ENCODE results near the gene TAL1. TPM values are rescaled to one million over a fixed set of nuclear protein-coding genes. Genes with fewer than 3 reads are reported as not detected.

The TAL1 gene
- total and polyA plus RNA-seq, 2 of the 13 experiments (the other 11 are each of a cell fraction or from before 2014, with no cell fraction given): 0.05 TPM; not detected in 1

DNA sequence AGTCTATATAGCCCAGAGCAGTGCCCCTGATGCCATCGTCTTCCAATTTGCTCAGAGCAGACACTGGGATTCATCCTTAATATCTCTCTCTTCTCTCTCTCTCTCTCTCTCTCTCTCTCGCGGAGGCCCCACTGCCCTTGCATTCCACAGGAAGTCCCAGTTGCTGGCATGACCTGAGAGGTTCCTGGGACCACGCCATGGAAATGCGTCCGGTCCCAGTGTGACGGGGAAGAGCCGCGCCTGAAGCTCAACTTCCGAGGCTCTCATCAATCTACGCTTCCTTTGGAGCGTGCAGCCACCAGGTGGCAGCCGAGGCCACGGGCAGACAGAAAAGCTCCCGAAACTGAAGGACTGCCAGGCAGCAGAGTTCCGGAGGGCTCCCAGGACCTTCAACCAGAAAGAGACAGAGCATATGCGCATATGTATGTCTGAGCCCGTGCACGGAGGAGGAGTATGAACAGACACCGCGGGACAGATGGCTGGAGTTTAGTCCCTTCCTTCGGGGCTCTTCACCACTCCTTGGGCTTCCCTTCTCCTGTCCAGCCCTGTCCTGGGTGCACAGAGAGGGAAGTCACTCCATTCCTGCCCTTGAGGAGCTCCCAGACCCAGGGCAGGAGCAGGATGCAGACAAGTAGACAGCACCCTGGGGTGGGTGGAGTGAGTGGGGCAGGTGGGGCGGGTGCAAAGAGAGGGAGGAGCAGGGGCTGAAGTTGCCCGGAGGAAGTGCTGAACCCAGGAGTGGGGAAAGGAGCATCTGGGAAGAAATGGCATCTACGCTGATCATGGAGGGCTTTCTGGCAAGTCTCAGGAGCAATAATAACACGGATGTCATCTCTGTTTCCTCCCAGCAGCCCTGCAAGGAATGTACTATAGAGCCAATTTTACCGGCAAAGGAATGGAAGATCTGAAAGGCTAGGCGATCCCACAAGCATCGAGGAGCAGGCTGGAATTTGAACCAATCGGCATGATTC, 52.7 kb downstream of the TAL1 start (continued):
- TF ChIP-seq, protein P1, sequence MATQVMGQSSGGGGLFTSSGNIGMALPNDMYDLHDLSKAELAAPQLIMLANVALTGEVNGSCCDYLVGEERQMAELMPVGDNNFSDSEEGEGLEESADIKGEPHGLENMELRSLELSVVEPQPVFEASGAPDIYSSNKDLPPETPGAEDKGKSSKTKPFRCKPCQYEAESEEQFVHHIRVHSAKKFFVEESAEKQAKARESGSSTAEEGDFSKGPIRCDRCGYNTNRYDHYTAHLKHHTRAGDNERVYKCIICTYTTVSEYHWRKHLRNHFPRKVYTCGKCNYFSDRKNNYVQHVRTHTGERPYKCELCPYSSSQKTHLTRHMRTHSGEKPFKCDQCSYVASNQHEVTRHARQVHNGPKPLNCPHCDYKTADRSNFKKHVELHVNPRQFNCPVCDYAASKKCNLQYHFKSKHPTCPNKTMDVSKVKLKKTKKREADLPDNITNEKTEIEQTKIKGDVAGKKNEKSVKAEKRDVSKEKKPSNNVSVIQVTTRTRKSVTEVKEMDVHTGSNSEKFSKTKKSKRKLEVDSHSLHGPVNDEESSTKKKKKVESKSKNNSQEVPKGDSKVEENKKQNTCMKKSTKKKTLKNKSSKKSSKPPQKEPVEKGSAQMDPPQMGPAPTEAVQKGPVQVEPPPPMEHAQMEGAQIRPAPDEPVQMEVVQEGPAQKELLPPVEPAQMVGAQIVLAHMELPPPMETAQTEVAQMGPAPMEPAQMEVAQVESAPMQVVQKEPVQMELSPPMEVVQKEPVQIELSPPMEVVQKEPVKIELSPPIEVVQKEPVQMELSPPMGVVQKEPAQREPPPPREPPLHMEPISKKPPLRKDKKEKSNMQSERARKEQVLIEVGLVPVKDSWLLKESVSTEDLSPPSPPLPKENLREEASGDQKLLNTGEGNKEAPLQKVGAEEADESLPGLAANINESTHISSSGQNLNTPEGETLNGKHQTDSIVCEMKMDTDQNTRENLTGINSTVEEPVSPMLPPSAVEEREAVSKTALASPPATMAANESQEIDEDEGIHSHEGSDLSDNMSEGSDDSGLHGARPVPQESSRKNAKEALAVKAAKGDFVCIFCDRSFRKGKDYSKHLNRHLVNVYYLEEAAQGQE (IDR thresholded peaks at IDR 0.05; ENCODE audit: borderline replicate concordance in 1 of 2, low read depth in 1 of 2, low read length in 2 of 2): no peak
- TF ChIP-seq, protein P2, sequence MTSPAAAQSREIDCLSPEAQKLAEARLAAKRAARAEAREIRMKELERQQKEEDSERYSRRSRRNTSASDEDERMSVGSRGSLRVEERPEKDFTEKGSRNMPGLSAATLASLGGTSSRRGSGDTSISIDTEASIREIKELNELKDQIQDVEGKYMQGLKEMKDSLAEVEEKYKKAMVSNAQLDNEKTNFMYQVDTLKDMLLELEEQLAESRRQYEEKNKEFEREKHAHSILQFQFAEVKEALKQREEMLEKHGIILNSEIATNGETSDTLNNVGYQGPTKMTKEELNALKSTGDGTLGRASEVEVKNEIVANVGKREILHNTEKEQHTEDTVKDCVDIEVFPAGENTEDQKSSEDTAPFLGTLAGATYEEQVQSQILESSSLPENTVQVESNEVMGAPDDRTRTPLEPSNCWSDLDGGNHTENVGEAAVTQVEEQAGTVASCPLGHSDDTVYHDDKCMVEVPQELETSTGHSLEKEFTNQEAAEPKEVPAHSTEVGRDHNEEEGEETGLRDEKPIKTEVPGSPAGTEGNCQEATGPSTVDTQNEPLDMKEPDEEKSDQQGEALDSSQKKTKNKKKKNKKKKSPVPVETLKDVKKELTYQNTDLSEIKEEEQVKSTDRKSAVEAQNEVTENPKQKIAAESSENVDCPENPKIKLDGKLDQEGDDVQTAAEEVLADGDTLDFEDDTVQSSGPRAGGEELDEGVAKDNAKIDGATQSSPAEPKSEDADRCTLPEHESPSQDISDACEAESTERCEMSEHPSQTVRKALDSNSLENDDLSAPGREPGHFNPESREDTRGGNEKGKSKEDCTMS (CRISPR knock-in tag; conservative IDR thresholded peaks at IDR 0.05): no peak
- TF ChIP-seq, protein P3, sequence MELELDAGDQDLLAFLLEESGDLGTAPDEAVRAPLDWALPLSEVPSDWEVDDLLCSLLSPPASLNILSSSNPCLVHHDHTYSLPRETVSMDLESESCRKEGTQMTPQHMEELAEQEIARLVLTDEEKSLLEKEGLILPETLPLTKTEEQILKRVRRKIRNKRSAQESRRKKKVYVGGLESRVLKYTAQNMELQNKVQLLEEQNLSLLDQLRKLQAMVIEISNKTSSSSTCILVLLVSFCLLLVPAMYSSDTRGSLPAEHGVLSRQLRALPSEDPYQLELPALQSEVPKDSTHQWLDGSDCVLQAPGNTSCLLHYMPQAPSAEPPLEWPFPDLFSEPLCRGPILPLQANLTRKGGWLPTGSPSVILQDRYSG (CRISPR knock-in tag; IDR thresholded peaks at IDR 0.05): 0 out of 2 replicates have a peak, but pooled peaks have one; percentile 44
- peak; percentile 84; the same call in 1 of the 2 replicates for TF ChIP-seq ZKSCAN8 (CRISPR knock-in tag; IDR thresholded peaks at IDR 0.05; ENCODE audit: borderline replicate concordance)
- TF ChIP-seq, protein P4, sequence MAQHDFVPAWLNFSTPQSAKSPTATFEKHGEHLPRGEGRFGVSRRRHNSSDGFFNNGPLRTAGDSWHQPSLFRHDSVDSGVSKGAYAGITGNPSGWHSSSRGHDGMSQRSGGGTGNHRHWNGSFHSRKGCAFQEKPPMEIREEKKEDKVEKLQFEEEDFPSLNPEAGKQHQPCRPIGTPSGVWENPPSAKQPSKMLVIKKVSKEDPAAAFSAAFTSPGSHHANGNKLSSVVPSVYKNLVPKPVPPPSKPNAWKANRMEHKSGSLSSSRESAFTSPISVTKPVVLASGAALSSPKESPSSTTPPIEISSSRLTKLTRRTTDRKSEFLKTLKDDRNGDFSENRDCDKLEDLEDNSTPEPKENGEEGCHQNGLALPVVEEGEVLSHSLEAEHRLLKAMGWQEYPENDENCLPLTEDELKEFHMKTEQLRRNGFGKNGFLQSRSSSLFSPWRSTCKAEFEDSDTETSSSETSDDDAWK (CRISPR knock-in tag; IDR thresholded peaks at IDR 0.05): no peak
- TF ChIP-seq KMT2B (CRISPR knock-in tag; IDR thresholded peaks at IDR 0.05): peak; percentile 46; the same call in 1 of the 2 replicates
- no peak for TF ChIP-seq POLR2A (IDR thresholded peaks at IDR 0.05; ENCODE audit: insufficient read depth in 1 of 2, low read depth in 2 of 2, low read length in 2 of 2)
- TF ChIP-seq, protein P5, sequence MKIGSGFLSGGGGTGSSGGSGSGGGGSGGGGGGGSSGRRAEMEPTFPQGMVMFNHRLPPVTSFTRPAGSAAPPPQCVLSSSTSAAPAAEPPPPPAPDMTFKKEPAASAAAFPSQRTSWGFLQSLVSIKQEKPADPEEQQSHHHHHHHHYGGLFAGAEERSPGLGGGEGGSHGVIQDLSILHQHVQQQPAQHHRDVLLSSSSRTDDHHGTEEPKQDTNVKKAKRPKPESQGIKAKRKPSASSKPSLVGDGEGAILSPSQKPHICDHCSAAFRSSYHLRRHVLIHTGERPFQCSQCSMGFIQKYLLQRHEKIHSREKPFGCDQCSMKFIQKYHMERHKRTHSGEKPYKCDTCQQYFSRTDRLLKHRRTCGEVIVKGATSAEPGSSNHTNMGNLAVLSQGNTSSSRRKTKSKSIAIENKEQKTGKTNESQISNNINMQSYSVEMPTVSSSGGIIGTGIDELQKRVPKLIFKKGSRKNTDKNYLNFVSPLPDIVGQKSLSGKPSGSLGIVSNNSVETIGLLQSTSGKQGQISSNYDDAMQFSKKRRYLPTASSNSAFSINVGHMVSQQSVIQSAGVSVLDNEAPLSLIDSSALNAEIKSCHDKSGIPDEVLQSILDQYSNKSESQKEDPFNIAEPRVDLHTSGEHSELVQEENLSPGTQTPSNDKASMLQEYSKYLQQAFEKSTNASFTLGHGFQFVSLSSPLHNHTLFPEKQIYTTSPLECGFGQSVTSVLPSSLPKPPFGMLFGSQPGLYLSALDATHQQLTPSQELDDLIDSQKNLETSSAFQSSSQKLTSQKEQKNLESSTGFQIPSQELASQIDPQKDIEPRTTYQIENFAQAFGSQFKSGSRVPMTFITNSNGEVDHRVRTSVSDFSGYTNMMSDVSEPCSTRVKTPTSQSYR (CRISPR knock-in tag; IDR thresholded peaks at IDR 0.05; ENCODE audit: borderline replicate concordance): 0 out of 2 replicates have a peak, but pooled peaks have one; percentile 29
- TF ChIP-seq SAP130 (CRISPR knock-in tag; IDR thresholded peaks at IDR 0.05; ENCODE audit: low read depth): peak; percentile 74
- TF ChIP-seq, protein P6, sequence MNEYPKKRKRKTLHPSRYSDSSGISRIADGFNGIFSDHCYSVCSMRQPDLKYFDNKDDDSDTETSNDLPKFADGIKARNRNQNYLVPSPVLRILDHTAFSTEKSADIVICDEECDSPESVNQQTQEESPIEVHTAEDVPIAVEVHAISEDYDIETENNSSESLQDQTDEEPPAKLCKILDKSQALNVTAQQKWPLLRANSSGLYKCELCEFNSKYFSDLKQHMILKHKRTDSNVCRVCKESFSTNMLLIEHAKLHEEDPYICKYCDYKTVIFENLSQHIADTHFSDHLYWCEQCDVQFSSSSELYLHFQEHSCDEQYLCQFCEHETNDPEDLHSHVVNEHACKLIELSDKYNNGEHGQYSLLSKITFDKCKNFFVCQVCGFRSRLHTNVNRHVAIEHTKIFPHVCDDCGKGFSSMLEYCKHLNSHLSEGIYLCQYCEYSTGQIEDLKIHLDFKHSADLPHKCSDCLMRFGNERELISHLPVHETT (CRISPR knock-in tag; conservative IDR thresholded peaks at IDR 0.05): peak; percentile 13; the same call in 1 of the 2 replicates
- TF ChIP-seq, protein P7, sequence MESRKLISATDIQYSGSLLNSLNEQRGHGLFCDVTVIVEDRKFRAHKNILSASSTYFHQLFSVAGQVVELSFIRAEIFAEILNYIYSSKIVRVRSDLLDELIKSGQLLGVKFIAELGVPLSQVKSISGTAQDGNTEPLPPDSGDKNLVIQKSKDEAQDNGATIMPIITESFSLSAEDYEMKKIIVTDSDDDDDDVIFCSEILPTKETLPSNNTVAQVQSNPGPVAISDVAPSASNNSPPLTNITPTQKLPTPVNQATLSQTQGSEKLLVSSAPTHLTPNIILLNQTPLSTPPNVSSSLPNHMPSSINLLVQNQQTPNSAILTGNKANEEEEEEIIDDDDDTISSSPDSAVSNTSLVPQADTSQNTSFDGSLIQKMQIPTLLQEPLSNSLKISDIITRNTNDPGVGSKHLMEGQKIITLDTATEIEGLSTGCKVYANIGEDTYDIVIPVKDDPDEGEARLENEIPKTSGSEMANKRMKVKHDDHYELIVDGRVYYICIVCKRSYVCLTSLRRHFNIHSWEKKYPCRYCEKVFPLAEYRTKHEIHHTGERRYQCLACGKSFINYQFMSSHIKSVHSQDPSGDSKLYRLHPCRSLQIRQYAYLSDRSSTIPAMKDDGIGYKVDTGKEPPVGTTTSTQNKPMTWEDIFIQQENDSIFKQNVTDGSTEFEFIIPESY (CRISPR knock-in tag; IDR thresholded peaks at IDR 0.05): peak; percentile 49; the same call in 1 of the 2 replicates
